Fibroblast of the aortic adventitia (primary cell): Measurements from ENCODE around the gene MARCHF2. TPM values are rescaled to one million over a fixed set of nuclear protein-coding genes. Genes with fewer than 3 reads are reported as not detected.
"Not testable (repeated sequence)": the region's sequence is repeated elsewhere in the genome, so short reads cannot be mapped to it uniquely, and the experiment has no call there.

Experiments
- DNase-seq: peaks from one replicate; pipeline ENCODE4 v3.0.0-alpha.2; 2010; ENCODE audit warnings: low read depth
- H3K4me3 ChIP-seq: 2 replicates; pipeline ENCODE4 v1.5.1; 2011; ENCODE audit warnings: low read depth, mild to moderate bottlenecking, control low read depth, low read length, moderate library complexity
- CTCF ChIP-seq: IDR thresholded peaks from 2 replicates; pipeline ENCODE4 v1.5.1; 2011; ENCODE audit warnings: mild to moderate bottlenecking, low read length, control low read depth, inconsistent platforms; ENCODE audit not compliant: insufficient read depth
- total RNA-seq: library from RNA; depleted of rRNA; stranded (reverse); fragments of >200 nt; gene quantifications from 2 replicates; pipeline ENCODE4 v1.2.3, GENCODE V29; 2012; ENCODE audit warnings: low replicate concordance

Gene MARCHF2
- total RNA-seq, 1 donor = 68.2 TPM

DNA sequence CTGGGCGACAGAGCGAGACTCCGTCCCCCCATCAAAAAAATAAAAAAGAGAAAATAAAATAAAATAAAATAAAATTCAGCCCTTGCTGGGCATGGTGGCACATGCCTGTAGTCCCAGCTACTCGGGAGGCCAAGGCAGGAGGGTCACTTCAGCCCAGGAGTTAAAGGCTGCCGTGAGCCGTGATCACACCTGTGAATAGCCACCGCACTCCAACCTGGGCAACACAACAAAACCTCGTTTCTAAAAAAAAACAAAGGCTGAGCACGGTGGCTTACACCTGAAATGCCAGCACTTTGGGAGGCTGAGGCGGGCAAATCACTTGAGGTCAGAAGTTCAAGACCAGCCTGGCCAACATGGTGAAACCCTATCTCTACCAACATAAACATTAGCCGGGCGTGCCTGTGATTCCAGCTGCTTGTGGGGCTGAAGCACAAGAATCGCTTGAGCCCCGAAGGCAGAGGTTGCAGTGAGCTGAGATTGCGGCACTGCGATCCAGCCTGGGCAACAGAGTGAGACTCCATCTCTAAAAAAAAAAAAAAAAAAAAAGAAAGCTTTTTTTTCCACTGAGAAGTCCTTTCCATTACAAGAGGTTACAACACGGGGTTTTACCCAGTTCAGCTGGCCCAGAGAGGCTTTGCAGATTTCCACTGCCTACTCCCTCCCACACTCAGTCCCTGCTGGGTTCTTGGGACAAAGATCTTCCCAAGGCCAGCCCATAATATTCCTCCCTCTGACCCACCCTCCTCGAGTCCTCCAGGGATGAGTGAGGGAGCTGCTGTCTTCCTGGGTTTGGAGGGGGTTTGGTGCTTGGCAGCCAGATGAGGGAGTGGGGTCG is 42.7 kb upstream of the MARCHF2 start:
- H3K4me3 ChIP-seq = no peak overlapping the region
- peak; percentile 17 for DNase-seq
- no peak for TF ChIP-seq CTCF

DNA sequence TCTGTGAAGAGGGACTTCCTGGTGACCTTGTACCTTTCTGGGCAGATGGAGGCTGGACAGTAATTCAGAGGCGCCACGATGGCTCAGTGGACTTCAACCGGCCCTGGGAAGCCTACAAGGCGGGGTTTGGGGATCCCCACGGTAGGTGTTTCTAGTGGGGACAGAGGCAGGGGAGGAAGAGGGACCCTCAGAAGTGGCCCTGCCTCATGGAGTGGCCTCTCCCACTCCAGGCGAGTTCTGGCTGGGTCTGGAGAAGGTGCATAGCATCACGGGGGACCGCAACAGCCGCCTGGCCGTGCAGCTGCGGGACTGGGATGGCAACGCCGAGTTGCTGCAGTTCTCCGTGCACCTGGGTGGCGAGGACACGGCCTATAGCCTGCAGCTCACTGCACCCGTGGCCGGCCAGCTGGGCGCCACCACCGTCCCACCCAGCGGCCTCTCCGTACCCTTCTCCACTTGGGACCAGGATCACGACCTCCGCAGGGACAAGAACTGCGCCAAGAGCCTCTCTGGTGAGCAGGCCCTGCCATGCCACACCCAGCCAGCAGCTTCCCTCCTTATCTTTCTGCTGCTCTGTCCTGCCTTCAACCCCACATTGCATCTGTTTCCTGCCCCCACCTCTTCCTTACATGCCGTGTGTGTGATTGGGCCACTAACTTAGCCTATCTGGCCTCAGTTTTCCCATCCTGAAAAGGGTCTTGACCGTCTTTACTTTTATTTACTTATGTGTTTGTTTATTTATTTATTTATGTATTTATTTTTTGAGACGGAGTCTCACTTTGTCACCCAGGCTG is 41.9 kb upstream of the MARCHF2 start:
- no peak overlapping the region for H3K4me3 ChIP-seq
- no peak for DNase-seq
- TF ChIP-seq CTCF = no peak

DNA sequence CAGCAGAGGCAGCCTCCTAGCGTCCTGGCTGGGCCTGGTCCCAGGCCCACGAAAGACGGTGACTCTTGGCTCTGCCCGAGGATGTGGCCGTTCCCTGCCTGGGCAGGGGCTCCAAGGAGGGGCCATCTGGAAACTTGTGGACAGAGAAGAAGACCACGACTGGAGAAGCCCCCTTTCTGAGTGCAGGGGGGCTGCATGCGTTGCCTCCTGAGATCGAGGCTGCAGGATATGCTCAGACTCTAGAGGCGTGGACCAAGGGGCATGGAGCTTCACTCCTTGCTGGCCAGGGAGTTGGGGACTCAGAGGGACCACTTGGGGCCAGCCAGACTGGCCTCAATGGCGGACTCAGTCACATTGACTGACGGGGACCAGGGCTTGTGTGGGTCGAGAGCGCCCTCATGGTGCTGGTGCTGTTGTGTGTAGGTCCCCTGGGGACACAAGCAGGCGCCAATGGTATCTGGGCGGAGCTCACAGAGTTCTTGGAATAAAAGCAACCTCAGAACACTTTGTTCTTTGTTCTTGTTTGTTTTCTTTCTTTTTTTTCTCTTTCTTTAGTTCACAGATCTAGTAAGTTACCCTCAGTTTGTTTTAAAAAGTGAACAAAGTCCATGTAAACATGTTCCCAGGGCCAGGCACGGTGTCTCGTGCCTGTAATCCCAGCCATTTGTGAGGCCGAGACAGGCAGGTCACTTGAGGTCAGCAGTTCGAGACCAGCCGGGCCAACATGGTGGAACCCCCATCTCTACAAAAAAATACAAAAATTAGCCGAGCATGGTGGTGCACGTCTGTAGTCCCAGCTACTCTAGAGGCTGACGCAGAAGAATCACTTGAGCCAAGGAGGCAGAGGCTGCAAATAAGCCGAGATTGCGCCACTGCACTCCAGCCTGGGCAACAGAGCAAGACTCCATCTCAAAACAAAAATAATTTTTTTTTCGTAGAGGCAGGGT is 39.0 kb upstream of the MARCHF2 start:
- no peak for DNase-seq
- no peak for TF ChIP-seq CTCF

GRCh38 chr19:8375766-8376165 is 37.3 kb upstream of the MARCHF2 start:
- H3K4me3 ChIP-seq, DNase-seq: not testable (repeated sequence)

More for the DNA sequence above, 39.0 kb upstream of the MARCHF2 start:
- H3K4me3 ChIP-seq = no peak overlapping the region

DNA sequence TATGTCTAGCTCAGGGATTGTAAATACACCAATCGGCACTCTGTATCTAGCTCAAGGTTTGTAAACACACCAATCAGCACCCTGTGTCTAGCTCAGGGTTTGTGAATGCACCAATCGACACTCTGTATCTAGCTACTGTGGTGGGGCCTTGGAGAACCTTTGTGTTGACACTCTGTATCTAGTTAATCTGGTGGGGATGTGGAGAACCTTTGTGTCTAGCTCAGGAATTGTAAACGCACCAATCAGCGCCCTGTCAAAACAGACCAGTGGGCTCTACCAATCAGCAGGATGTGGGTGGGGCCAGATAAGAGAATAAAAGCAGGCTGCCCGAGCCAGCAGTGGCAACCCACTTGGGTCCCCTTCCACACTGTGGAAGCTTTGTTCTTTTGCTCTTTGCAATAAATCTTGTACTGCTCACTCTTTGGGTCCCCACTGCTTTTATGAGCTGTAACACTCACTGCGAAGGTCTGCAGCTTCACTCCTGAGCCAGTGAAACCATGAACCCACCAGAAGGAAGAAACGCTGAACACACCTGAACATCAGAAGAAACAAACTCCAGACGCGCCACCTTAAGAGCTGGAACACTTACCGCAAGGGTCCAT is 36.6 kb upstream of the MARCHF2 start:
- H3K4me3 ChIP-seq, DNase-seq: not testable (repeated sequence)

- no peak for DNase-seq
- H3K4me3 ChIP-seq = no peak overlapping the region
- TF ChIP-seq CTCF = no peak
Measured at GRCh38 chr19:8377598-8377997, 35.5 kb upstream of the MARCHF2 start.

GRCh38 chr19:8379156-8379891 is 33.8 kb upstream of the MARCHF2 start:
- DNase-seq, H3K4me3 ChIP-seq: not testable (repeated sequence)

GRCh38 chr19:8384569-8384968 is 28.5 kb upstream of the MARCHF2 start:
- not testable (repeated sequence) for DNase-seq, H3K4me3 ChIP-seq

DNA sequence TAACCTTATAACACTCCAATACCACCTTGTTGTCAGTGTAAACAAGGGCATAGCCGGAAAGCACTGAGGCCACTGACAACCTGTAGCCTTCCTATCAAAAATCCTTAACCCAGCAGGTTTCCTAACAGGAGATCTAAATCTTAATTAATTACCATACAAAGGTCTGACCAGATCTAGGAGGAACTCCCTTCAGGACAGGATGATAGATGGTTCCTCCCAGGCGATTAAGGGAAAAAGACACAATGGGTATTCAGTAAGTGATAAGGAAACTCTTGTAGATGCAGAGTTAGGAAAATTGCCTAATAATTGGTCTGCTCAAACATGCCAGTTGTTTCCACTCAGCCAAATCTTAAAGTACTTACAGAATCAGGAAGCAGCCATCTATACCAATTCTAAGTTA is 28.0 kb upstream of the MARCHF2 start:
- not testable (repeated sequence) for DNase-seq, H3K4me3 ChIP-seq

DNA sequence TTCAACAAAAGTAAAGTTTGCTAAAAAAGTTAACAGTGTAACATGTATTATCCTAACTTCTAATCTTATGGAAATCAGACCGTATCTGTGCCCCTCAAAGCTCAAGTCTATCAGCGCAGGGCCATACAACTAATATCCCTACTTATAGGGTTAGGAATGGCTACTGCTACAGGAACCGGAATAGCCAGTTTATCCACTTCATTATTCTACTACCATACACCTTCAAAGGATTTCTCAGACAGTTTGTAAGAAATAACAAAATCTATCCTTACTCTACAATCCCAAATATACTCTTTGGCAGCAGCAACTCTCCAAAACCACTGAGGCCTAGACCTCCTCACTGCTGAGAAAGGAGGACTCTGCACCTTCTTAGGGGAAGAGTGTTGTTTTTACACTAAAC is 27.5 kb upstream of the MARCHF2 start:
- DNase-seq, H3K4me3 ChIP-seq: not testable (repeated sequence)

DNA sequence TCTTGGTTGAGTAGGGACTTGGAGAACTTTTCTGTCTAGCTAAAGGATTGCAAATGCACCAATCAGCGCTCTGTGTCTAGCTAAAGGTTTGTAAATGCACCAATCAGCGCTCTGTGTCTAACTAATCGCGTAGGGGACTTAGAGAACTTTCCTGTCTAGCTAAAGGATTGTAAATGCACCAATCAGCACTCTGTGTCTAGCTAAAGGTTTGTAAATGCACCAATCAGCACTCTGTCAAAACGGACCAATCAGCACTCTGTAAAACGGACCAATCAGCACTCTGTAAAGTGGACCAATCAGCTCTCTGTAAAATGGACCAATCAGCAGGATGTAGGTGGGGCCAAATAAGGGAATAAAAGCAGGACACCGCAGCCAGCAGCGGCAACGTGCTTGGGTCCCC is 26.7 kb upstream of the MARCHF2 start:
- H3K4me3 ChIP-seq, DNase-seq: not testable (repeated sequence)
